ENCODE results near the gene ARL8A. TPM values are rescaled to one million over a fixed set of nuclear protein-coding genes. Genes with fewer than 3 reads are reported as not detected.

The ARL8A gene
- total and polyA plus RNA-seq, 8 donors = 7.8 to 34.5 (median 20.9) TPM

DNA sequence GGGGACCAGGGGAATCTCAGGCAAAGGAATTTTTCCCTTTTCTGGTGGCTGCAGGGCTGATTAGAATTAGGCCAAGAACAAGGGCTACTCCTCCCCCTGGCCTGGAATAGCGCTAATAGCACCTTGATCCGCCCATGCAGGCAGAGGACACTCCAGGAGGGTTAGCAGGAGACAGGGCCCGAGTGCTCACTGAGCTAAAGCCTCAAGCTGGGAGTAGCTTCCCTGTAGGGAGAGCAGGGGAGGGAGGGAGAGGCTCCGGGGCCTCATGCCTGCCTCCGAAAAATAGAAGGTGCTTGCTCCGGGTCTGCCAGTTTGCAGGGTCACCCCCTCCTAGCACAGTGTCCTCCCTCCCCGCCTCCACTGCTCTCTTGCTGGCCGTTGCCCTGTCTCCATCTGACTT lies 12.1 kb upstream of the ARL8A start:
- no peak overlapping the region for H3K4me3 ChIP-seq

DNA sequence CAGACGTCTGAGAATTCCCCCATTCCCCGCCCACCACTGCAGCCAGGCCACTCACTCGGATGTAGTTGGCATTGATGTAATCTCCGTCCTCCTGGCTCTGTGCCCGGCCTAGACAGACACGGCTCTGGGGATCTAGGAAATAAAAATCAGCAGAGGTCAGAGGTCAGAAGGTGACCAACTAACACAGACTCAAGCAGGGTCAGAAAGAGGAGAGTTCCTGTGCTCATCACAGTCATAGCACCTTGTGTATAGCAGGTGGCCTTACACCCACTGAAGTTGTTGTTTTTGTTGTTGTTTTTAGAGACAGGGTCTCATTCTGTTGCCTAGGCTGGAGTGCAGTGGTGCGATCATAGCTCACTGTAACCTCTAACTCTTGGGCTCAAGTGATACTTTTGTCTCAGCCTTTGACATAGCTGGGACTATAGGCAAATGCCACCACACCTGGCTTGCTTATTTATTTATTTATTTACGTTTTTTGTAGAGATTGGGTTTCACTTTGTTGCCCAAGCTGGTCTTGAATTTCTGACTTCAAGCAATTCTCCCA lies 11.0 kb upstream of the ARL8A start:
- Histone ChIP-seq H3K27ac (no peak overlapping the region), H3K4me3 (no peak overlapping the region), H3K36me3 (peaks cover 0 to 18% (median 5%) of the 10 kb centered on the region in 4 donors), H3K4me1 (peaks cover 0 to 17% (median 11%) of the 10 kb centered on the region in 4 donors), H3K9me3 (no peaks in the 10 kb centered on the region), H3K27me3 (peaks cover 0 to 4% (median 0%) of the 10 kb centered on the region in 3 donors)
- TF ChIP-seq POLR2AphosphoS5 (IDR thresholded peaks at IDR 0.05) (no peak), POLR2A (IDR thresholded peaks at IDR 0.05) (no peak), EP300 (IDR thresholded peaks at IDR 0.05) (no peak)
- TF ChIP-seq, protein P1, sequence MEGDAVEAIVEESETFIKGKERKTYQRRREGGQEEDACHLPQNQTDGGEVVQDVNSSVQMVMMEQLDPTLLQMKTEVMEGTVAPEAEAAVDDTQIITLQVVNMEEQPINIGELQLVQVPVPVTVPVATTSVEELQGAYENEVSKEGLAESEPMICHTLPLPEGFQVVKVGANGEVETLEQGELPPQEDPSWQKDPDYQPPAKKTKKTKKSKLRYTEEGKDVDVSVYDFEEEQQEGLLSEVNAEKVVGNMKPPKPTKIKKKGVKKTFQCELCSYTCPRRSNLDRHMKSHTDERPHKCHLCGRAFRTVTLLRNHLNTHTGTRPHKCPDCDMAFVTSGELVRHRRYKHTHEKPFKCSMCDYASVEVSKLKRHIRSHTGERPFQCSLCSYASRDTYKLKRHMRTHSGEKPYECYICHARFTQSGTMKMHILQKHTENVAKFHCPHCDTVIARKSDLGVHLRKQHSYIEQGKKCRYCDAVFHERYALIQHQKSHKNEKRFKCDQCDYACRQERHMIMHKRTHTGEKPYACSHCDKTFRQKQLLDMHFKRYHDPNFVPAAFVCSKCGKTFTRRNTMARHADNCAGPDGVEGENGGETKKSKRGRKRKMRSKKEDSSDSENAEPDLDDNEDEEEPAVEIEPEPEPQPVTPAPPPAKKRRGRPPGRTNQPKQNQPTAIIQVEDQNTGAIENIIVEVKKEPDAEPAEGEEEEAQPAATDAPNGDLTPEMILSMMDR (IDR thresholded peaks at IDR 0.05) = no peak
- WGBS, 5 donors = 25 to 43% (median 32%) methylated on average over 8 of the region's 8 CpGs
- DNase-seq = peak; percentile 57 to 65
- intact Hi-C loops (cut with DNase I; ENCODE audit: low total_unique reads) = no loop called here

More for the DNA sequence above, 12.1 kb upstream of the ARL8A start:
- no peak for TF ChIP-seq POLR2AphosphoS5 (IDR thresholded peaks at IDR 0.05)
- no peak for TF ChIP-seq POLR2A (IDR thresholded peaks at IDR 0.05)
- TF ChIP-seq, protein P1 (IDR thresholded peaks at IDR 0.05) = no peak
- TF ChIP-seq EP300 (IDR thresholded peaks at IDR 0.05) = no peak
- no peak overlapping the region for H3K27ac ChIP-seq
- intact Hi-C loops (cut with DNase I; ENCODE audit: low total_unique reads) = no loop called here
- DNase-seq = no peak
- H3K9me3 ChIP-seq = no peaks in the 10 kb centered on the region
- peaks cover 0 to 4% (median 0%) of the 10 kb centered on the region in 3 donors for H3K27me3 ChIP-seq
- peaks cover 0 to 23% (median 11%) of the 10 kb centered on the region in 4 donors for H3K4me1 ChIP-seq
- peaks cover 0 to 17% (median 5%) of the 10 kb centered on the region in 4 donors for H3K36me3 ChIP-seq
- 77 to 91% (median 82%) methylated on average over 8 of the region's 8 CpGs for WGBS, 5 donors

DNA sequence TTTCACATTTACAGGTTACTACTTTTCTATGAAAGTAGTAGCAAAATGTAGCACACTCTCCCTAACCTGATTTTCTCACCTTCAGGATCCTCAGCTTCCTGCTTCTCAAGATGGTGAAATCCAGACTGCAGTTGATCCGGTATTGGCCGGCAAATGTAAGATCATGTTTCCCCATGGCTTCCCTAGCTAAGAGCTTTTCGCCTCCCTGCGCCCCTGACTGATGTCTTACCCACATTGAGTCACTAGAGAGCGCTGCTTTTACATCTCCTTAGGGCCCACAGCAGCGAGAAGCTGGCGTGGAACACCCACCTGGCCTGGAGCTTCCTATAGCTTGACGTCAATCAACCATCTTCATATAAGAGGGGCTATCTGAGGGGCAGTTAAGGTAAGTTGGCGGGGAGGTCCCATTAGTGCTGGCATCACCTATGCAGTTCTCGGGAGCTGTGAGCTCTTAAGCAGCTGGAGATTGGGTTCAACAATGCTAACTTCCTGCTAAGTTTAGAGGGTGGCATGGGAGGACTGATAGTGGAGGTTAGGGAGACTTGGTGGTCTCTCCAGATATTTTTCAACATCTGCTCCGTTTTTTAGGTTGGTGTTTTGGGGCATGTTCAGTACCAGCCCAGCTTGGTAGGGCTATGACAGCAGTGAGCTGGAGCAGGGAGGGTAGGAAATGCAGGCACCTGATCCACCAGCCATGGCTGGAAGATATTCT lies 10.4 kb upstream of the ARL8A start:
- peak; percentile 49 to 87 for DNase-seq
- H3K9me3 ChIP-seq = no peaks in the 10 kb centered on the region
- H3K27ac ChIP-seq = no peak overlapping the region
- TF ChIP-seq POLR2AphosphoS5 (IDR thresholded peaks at IDR 0.05) = no peak
- no peak for TF ChIP-seq EP300 (IDR thresholded peaks at IDR 0.05)
- no peak for TF ChIP-seq POLR2A (IDR thresholded peaks at IDR 0.05)
- TF ChIP-seq, protein P1 (IDR thresholded peaks at IDR 0.05) = peak in 3 of 7 experiments; percentile 8 to 30 (median 20)
- intact Hi-C loops (cut with DNase I; ENCODE audit: low total_unique reads) = no loop called here
- H3K36me3 ChIP-seq = peaks cover 0 to 21% (median 5%) of the 10 kb centered on the region in 4 donors
- no peak overlapping the region for H3K4me3 ChIP-seq
- peaks cover 0 to 17% (median 11%) of the 10 kb centered on the region in 4 donors for H3K4me1 ChIP-seq
- WGBS, 5 donors = 31 to 41% (median 32%) methylated on average over 11 of the region's 11 CpGs
- no peaks in the 10 kb centered on the region for H3K27me3 ChIP-seq

DNA sequence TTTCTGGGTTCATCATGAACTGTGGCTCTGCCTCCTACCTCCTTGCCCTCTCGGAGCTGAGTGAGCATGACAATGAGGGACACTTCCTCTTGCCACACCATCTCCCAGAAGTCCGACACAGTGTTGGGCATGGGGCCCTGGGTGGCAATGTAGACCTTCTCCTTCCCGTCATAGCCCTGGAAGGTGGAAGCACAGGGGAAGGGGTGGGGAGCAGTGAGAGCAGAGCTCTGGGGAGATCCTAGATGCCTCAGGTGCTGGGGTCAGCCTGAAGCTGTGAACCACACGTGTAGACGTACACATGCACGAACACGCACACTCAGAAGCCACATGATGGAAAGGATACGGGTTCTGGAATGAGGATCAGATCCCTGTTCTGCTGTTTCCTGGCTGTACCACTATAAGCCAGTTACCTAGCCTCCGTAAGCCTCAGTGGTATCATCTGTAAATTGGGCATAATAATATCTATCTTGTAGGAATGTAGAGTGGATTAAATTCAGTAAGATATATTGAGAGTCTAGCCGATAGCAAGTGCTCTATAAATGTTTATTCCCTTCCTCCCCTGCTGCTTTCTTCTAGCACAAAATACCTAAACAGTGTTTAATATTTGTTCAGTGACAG lies 9.7 kb upstream of the ARL8A start:
- WGBS, 5 donors = 87 to 91% (median 89%) methylated on average over 10 of the region's 10 CpGs

More for the DNA sequence above, 9.7 kb upstream of the ARL8A start:
- Histone ChIP-seq H3K4me3 (no peak overlapping the region), H3K36me3 (peaks cover 0 to 21% (median 5%) of the 10 kb centered on the region in 4 donors), H3K9me3 (no peaks in the 10 kb centered on the region), H3K27ac (no peak overlapping the region), H3K4me1 (peaks cover 0 to 17% (median 11%) of the 10 kb centered on the region in 4 donors), H3K27me3 (no peaks in the 10 kb centered on the region)
- no peak for DNase-seq
- intact Hi-C loops (cut with DNase I; ENCODE audit: low total_unique reads) = no loop called here
- no peak for TF ChIP-seq POLR2AphosphoS5 (IDR thresholded peaks at IDR 0.05)
- no peak for TF ChIP-seq POLR2A (IDR thresholded peaks at IDR 0.05)
- TF ChIP-seq, protein P1 (IDR thresholded peaks at IDR 0.05) = no peak
- TF ChIP-seq EP300 (IDR thresholded peaks at IDR 0.05) = no peak
